Activated gamma-delta T cell treated with Interleukin-2 at 50 U/mL for 16 hours (primary cell): ENCODE results near the gene HEXA.

Experiments used
- DNase-seq: peaks from one replicate; pipeline ENCODE4 v3.0.0-alpha.2; 2020

Gene HEXA

DNA sequence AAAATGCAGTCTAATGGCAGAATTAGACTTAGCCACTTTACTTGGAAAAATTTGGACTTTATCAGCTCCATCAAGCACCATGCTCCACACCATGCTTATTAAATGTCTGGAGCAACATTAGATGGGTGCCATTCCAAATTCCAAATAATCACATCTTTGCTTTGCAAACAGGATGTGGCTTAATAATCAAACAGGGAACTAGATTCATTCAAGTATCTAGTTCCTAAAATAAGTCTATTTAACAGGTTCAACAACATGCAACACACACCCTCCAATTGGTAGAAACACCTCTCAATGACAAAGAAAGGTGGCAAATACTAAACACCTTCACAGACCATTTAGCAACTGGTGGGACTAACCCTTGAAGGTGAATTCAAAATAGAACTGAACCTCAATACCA, 3.5 kb downstream of the HEXA start:
- DNase-seq = no peak

- DNase-seq = no peak
Observed at GRCh38 chr15:72369964-72370363, 5.8 kb downstream of the HEXA start.

DNA sequence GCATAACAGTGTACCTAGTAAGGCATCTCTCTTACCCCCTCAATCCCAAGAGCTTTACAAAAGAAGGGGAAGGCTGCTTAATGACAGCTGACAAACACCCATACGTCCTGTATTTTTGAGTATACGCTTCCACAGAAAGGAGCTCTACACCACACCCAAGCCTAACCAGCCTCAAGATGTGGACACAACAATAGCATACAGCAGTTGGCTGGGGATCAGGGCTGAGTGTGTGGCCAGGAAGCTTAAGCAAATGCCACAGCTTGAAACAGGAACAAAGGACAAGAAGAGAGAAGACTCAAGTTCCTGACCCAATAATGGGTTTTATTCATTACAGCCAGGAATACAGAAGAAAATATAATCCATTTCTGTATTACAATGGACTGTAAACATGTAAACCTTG, 6.9 kb downstream of the HEXA start:
- DNase-seq = no peak

- DNase-seq = no peak
Observed at GRCh38 chr15:72368325-72368724, 7.5 kb downstream of the HEXA start.

- peak; percentile 16 for DNase-seq
Observed at GRCh38 chr15:72365844-72366243, 10.0 kb downstream of the HEXA start.

DNA sequence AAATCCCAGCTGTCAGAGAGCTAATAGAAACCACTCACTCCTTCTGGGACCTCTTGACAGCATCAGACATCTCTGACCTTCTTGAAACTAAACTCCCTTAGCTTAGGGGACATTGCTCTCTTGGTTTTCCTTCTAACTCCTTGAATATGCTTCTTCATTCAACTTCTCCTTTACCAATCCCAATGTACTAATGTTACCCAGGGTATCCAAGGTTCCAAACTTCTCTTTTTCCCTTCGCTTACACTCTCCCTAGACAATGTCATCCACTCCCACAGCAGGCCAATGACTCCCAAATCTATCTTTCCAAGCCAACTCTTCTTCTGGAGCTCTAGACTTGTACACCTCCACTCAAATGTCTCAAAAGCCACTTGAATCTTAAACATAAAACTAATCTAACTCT, 14.6 kb downstream of the HEXA start:
- no peak for DNase-seq

DNA sequence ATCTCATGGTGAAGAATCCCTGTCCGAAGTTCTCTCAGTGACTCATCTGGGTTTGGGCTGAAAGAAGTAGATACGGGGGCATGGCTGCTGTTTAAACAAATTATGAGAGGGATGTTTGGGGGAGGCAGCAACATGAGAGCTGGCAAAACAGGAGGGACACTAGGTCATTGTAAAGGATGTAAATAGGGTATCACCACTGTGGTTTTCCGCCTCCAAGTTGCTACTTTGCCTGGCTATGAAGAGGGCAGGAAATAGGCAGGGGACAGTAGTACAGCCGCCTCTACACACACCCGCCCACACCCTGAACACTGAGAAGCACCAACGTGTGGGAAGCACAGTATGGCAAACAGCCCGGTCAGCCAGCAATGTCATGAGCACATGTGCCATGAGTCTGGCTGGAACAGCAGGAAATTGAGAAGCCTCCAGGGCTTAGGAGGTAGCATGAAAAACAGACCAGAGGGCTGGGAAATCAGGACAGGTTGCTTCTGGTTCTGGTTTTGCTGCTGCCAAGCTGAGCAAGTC, 17.1 kb downstream of the HEXA start:
- DNase-seq = no peak

GRCh38 chr15:72358121-72358520, 17.7 kb downstream of the HEXA start:
- DNase-seq = no peak

GRCh38 chr15:72354496-72354895, 21.3 kb downstream of the HEXA start:
- no peak for DNase-seq

DNA sequence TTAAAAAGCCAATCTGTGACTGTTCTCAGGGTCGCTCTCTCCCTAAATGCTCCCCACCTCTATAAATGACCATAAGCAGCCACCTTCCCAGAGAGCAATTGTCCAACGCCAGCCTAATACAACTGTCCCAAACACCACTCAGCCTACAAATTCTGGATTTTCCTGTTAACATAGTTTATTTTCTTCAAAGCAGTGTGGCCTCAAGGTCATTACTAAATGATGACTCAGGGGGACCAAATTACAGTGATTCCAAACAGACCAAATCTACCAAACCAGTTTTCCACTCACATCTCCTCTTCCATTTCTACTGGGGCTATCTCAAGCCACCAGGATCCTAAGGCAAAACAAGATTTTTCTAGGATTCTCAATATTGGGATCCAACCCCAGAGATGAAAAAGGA, 22.5 kb downstream of the HEXA start:
- no peak for DNase-seq

DNA sequence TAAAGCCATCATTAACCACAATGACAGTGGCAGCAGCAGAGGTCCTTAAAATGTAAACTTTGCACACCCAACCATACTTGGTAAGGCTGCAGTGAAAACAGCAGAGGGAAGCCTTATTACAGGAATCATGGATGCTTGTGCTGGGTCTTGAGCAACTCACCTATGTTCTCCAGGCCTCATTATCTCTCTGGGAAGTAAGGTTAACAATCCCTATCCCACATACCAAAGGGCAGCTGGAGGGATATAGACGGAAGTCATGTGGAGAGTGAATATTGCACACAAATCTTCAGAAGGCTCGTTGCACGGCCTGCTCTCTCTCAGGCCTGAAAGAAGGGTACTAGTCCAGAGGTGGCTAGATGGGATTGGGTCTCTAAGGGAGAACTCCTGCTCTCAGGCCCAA, 30.0 kb downstream of the HEXA start:
- DNase-seq = no peak

DNA sequence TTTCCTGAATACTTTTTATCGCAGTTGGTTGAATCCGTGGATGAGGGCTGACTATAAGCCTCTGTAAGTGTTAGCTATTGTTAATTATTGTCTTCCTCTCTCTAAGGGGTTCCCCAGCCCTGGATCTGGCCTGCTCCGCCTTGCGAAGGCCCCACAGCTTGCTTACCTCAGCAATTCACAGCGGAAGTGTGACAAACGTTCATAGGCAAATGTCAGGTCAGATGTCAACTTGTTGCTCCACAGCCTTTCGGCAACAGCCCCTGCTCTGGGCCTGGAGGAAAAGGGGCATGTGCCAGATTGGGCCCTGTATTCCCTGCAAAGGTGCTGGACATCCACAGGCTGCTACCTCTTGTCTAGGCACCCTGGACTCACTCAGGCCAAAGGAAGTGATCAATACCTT, 30.5 kb downstream of the HEXA start:
- no peak for DNase-seq

GRCh38 chr15:72344602-72345001, 31.2 kb downstream of the HEXA start:
- DNase-seq = no peak

GRCh38 chr15:72342385-72342784, 33.4 kb downstream of the HEXA start:
- DNase-seq = peak; percentile 16

- DNase-seq = no peak
Observed at GRCh38 chr15:72341361-72341760, 34.5 kb downstream of the HEXA start.

GRCh38 chr15:72340366-72340765, 35.4 kb downstream of the HEXA start:
- no peak for DNase-seq

DNA sequence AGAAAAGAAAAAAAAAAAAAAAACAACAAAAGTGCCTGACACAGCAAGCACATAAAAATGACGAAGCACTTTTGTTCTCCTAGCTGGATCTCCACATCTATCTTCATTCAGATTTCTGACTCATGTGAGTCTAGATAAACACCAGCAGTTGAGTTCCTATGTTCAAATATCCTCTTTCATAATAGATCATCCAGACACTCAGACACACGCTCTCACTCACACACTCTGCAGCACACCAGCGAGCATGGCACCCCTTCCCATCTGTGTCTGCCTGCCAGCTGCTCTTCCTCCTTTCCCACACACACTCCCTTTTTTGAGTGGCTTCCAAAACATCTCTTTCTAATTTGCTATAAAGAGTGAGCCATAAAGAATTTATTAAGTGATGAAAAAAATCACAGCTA, 36.0 kb downstream of the HEXA start:
- DNase-seq = no peak

DNA sequence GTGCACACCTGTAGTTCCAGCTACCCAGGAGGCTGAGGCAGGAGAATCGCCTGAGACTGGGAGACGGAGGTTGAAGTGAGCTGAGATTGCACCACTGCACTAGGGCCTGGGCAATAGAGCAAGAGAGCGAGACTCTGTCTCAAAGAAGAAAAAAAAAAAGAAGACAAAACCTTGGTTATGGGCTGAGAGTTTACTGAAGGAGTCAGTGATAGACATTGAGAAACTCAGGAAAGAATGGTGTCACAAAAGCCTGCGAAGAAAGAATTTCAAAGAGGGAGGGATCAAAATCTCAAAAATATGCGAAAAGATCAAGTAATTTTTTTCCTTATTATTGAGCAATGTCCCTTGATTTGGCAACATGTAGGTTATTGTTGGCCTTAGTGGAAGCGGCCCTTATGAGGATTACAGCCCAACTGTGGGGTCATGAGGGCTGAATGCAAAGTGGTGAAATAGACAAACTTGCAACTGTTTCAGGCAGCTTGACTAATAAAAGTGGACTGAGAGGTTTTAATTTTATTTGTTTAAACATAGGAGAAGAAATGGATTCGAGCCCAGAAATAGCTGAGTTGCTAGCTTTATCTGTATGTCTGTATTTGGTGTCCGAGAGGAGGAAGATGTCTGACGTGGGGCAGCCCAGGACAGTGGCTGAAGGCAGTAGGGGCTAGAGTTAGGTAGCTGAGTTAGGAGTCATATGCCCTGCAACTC, 37.0 kb downstream of the HEXA start:
- no peak for DNase-seq

DNA sequence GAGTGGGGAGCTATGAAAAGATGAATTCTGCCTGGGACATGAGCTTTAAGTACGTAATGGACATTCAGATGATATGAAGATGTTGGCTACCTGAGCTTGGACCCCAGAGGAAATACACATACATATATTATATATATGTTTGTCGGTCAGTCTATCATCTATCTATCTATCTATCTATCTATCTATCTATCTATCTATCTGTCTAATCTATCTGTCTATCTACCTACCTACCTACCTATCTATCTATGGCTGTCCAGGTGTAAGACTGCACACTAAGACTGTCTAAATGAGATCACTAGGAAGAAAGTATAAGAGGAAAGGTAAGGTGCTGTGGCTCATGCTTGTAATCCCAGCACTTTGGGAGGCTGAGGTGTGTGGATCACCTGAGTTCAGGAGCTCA, 37.7 kb downstream of the HEXA start:
- no peak for DNase-seq

- DNase-seq = no peak
Observed at GRCh38 chr15:72334842-72335241, 41.0 kb downstream of the HEXA start.

GRCh38 chr15:72331021-72331420, 44.8 kb downstream of the HEXA start:
- DNase-seq = no peak

- DNase-seq = no peak
Observed at GRCh38 chr15:72323752-72324151, 52.1 kb downstream of the HEXA start.

- peak; percentile 60 for DNase-seq
Observed at GRCh38 chr15:72319985-72320671, 55.7 kb downstream of the HEXA start, which contains the start of gene CELF6. Gene CELF6, minus strand, starts transcription at chr15:72320157. Its CDS starts 283 bp downstream, at chr15:72319874.

GRCh38 chr15:72319360-72319984, 56.3 kb downstream of the HEXA start:
- peak; percentile 36 for DNase-seq
